ENCODE results near the gene MBNL2. TPM values are rescaled to one million over a fixed set of nuclear protein-coding genes. Genes with fewer than 3 reads are reported as not detected.

MBNL2 gene
- total and polyA plus RNA-seq, 10 of the 15 experiments (the other 5 are each of a cell fraction or from before 2014, with no cell fraction given): 1.6 to 9.7 (median 6.7) TPM

DNA sequence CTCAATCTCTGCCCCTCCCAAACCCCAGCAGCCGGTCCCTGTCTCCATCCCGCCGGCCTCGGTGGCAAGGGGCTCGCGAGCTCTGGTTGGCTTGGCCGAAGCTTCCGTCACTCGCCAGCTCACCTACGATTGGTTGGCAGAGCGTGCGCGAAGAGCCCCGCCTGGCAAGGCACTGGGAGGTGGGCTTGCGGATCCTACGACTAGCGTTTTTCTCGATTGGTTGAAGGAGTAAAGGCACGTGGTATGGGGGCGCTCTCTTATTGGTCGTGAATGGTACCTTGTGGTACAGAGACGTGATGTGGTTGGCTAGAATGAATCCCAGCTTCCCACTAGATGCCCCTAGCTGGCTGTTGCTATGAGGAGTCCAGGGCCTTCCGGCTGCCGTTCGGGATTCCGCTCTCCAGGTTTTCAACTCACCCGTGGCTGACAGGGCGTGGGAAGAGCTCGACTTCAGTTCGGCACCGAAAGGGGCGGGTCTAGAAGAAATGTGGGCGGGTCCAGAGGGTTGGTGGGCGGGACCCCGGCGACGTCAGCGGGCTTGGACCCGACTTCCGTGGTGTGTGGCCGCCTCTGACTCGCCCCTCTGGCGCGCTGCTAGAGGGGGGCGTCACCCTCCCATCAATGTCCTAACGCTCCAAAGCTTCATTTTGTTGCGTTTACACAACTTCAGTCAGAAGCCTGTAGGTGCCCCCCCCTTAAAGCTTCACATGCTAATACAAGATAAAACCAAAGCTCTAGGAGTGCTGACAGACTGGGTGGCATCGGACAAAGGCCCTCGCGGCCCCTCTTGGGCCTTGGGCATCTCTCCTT lies 211.0 kb downstream of the MBNL2 start (continued):
- TF ChIP-seq CTCF (IDR thresholded peaks at IDR 0.05 in 2 of 3, conservative IDR thresholded peaks at IDR 0.05 in 1 of 3; ENCODE audit: control insufficient read depth in 2 of 3, extremely low read depth in 1 of 3, insufficient read depth in 1 of 3, low read depth in 3 of 3, low read length in 3 of 3): no peak
- 0 out of 2 replicates have a peak, but pooled peaks have one; percentile 60 for TF ChIP-seq MLLT1 (IDR thresholded peaks at IDR 0.05)
- TF ChIP-seq SMAD5 (IDR thresholded peaks at IDR 0.05; ENCODE audit: low read depth): 0 out of 2 replicates have a peak, but pooled peaks have one; percentile 44
- no peak; the same call in 1 of the 2 replicates for TF ChIP-seq ZNF687 (IDR thresholded peaks at IDR 0.05)
- TF ChIP-seq EGR1 (IDR thresholded peaks at IDR 0.05; ENCODE audit: borderline replicate concordance in 1 of 2, low read depth in 2 of 2, low read length in 2 of 2): peak in 1 of 2 experiments; percentile 70; a peak in 2 of 3 replicates
- TF ChIP-seq RAD21 (IDR thresholded peaks at IDR 0.05; ENCODE audit: insufficient read depth, low read depth, low read length): no peak
- peak; percentile 76 for TF ChIP-seq YY1 (IDR thresholded peaks at IDR 0.05; ENCODE audit: low read depth, low read length)
- no peak for TF ChIP-seq REST (IDR thresholded peaks at IDR 0.05; ENCODE audit: low read depth, low read length)
- no peak; the same call in 1 of the 2 replicates for TF ChIP-seq JUNB (IDR thresholded peaks at IDR 0.05)
- no peak for TF ChIP-seq SMAD1 (IDR thresholded peaks at IDR 0.05; ENCODE audit: low read depth, partially characterized antibody)
- peak; percentile 7 to 52; a peak in 2 of 4 replicates for TF ChIP-seq IKZF2 (IDR thresholded peaks at IDR 0.05)
- TF ChIP-seq HDGF (IDR thresholded peaks at IDR 0.05): peak; percentile 86
- peak; percentile 94 for TF ChIP-seq USF2 (IDR thresholded peaks at IDR 0.05; ENCODE audit: borderline replicate concordance, low read depth, low read length)
- TF ChIP-seq SUZ12 (IDR thresholded peaks at IDR 0.05; ENCODE audit: unreplicated experiment): no peak
- peak; percentile 78 to 79 for TF ChIP-seq BHLHE40 (IDR thresholded peaks at IDR 0.05; ENCODE audit: borderline replicate concordance in 1 of 2, low read depth in 2 of 2, low read length in 1 of 2)
- TF ChIP-seq IRF4 (IDR thresholded peaks at IDR 0.05; ENCODE audit: low read depth, low read length): peak; percentile 77; the same call in 1 of the 2 replicates

Measured in GM12878 (cell line).